Endothelial cell of umbilical vein (primary cell): ENCODE measurements around the gene ABR. TPM values are rescaled to one million over a fixed set of nuclear protein-coding genes. Genes with fewer than 3 reads are reported as not detected.

Source experiments
- BruUV-seq: library from RNA; stranded (reverse); fragments of 400-500 nt; replicated peaks from 2 replicates; lab custom pipeline; 2021; lab: Mats Ljungman, UMichigan
- CTCF ChIA-PET: fragments of 300-600, 350-600 bp; sonication (Branson Sonifier 250); formaldehyde crosslinking; loops from one replicate; lab custom pipeline; 2021; ENCODE audit warnings: antibody characterized with exemption, inconsistent platforms; lab: Charles Lee
- POLR2A ChIA-PET: fragments of 300-600, 350-600 bp; sonication (Branson Sonifier 250); formaldehyde crosslinking; loops from one replicate; lab custom pipeline; 2021; ENCODE audit warnings: antibody characterized with exemption, inconsistent platforms; lab: Charles Lee
- DNase-seq: peaks from one replicate; pipeline ENCODE4 v3.0.0-alpha.2; 2011; ENCODE audit warnings: low read depth, low spot score
- FAIRE-seq: peaks from 2 replicates; lab custom pipeline; 2011; peaks lifted over from hg19 to GRCh38; lab: Jason Lieb, UNC
- H2AFZ ChIP-seq: 2 replicates; pipeline ENCODE4 v1.6.0; 2012; ENCODE audit warnings: low read depth, low read length, control low read depth, inconsistent platforms
- H3K27ac ChIP-seq: 2 replicates; pipeline ENCODE4 v1.5.1; 2011; ENCODE audit warnings: low read depth, mild to moderate bottlenecking, control low read depth, low read length, moderate library complexity; ENCODE audit not compliant: insufficient read depth
- H3K27me3 ChIP-seq, 2 experiments: 2 replicates each; pipeline versions ENCODE4 v1.6.0 to v1.6.1; 2011; ENCODE audit warnings: low read length in 2 of 2, mixed read lengths in 1 of 2; ENCODE audit not compliant: control insufficient read depth in 2 of 2, insufficient read depth in 2 of 2
- H3K36me3 ChIP-seq, 2 experiments: 2 replicates in 1 of 2; 3 replicates in 1 of 2; pipeline ENCODE4 v1.5.1; 2011; ENCODE audit warnings: low read length in 2 of 2, mild to moderate bottlenecking in 1 of 2, moderate library complexity in 1 of 2; ENCODE audit not compliant: control insufficient read depth in 2 of 2, insufficient read depth in 2 of 2; ENCODE audit errors: extremely low read depth in 1 of 2
- H3K4me1 ChIP-seq: 3 replicates; pipeline ENCODE4 v1.5.1; 2011; ENCODE audit warnings: mild to moderate bottlenecking, low read length; ENCODE audit not compliant: control insufficient read depth, insufficient read depth; ENCODE audit errors: extremely low read depth
- H3K4me2 ChIP-seq: 2 replicates; pipeline ENCODE4 v1.6.1; 2011; ENCODE audit warnings: low read length, control low read depth, mixed read lengths; ENCODE audit not compliant: insufficient read depth
- H3K4me3 ChIP-seq, 3 experiments: fragments of 200-600 bp in 1 of 3; sonication (generic), shearing (Covaris generic) in 1 of 3; replicated peaks in 1 of 3; 2 replicates each; pipeline ENCODE4 v1.5.1; 2011 to 2016; ENCODE audit warnings: control low read depth in 3 of 3, low read length in 3 of 3, mild to moderate bottlenecking in 2 of 3, inconsistent platforms in 1 of 3, low read depth in 1 of 3, moderate library complexity in 1 of 3; ENCODE audit not compliant: insufficient read depth in 1 of 3
- H3K79me2 ChIP-seq: 2 replicates; pipeline ENCODE4 v1.6.0; 2012; ENCODE audit warnings: low read length, inconsistent platforms; ENCODE audit not compliant: control insufficient read depth, insufficient read depth
- H3K9ac ChIP-seq: replicated peaks from 2 replicates; pipeline ENCODE3; 2011; ENCODE audit warnings: low read length, control low read depth; ENCODE audit not compliant: insufficient read depth; ENCODE audit errors: extremely low read depth
- H3K9me1 ChIP-seq: replicated peaks from 3 replicates; pipeline ENCODE4 v1.6.0; 2011; ENCODE audit warnings: mild to moderate bottlenecking, low read length; ENCODE audit not compliant: control insufficient read depth, insufficient read depth; ENCODE audit errors: extremely low read depth
- H3K9me3 ChIP-seq: replicated peaks from 2 replicates; pipeline ENCODE4 v1.5.1; 2012; ENCODE audit warnings: low read length, inconsistent platforms; ENCODE audit not compliant: control insufficient read depth, insufficient read depth
- H4K20me1 ChIP-seq: replicated peaks from 2 replicates; pipeline ENCODE3; 2011; ENCODE audit warnings: mild to moderate bottlenecking, low read length; ENCODE audit not compliant: control insufficient read depth, insufficient read depth; ENCODE audit errors: extremely low read depth
- CTCF ChIP-seq, 2 donors: IDR thresholded peaks; 1 replicate in 1 of 2; 2 replicates in 1 of 2; pipeline ENCODE4 v1.5.1; 2011; ENCODE audit warnings: low read length in 2 of 2, mild to moderate bottlenecking in 2 of 2, moderate library complexity in 2 of 2, control low read depth in 1 of 2, inconsistent platforms in 1 of 2, low read depth in 1 of 2; ENCODE audit not compliant: insufficient read depth in 1 of 2; ENCODE audit errors: extremely low read depth in 1 of 2
- EZH2 ChIP-seq: IDR thresholded peaks from 2 replicates; pipeline ENCODE4 v1.6.1; 2012; ENCODE audit warnings: borderline replicate concordance, low read depth, mild to moderate bottlenecking, moderate library complexity, low read length, inconsistent platforms; ENCODE audit not compliant: severe bottlenecking
- FOS ChIP-seq: IDR thresholded peaks from 2 replicates; pipeline ENCODE4 v1.6.1; 2011; ENCODE audit warnings: mild to moderate bottlenecking, low read length, moderate library complexity, borderline replicate concordance; ENCODE audit not compliant: insufficient read depth
- GATA2 ChIP-seq: IDR thresholded peaks from 2 replicates; pipeline ENCODE4 v1.7.0; 2011; ENCODE audit warnings: low read depth, mild to moderate bottlenecking, moderate library complexity, mixed read lengths, low read length; ENCODE audit not compliant: insufficient read length, insufficient read depth
- JUN ChIP-seq: IDR thresholded peaks from 2 replicates; pipeline ENCODE4 v1.6.1; 2011; ENCODE audit warnings: borderline replicate concordance, low read depth; ENCODE audit not compliant: insufficient read length, insufficient read depth
- MYC ChIP-seq: IDR thresholded peaks from one replicate; pipeline ENCODE4 v1.6.1; 2011; ENCODE audit warnings: mild to moderate bottlenecking, low read depth, low read length
- POLR2A ChIP-seq: IDR thresholded peaks from 2 replicates; pipeline ENCODE4 v1.6.1; 2012; ENCODE audit warnings: low read depth, mild to moderate bottlenecking, control low read depth, low read length
- POLR2AphosphoS5 ChIP-seq: IDR thresholded peaks from 2 replicates; pipeline ENCODE4 v1.6.1; 2012; ENCODE audit warnings: low read depth, mild to moderate bottlenecking, control low read depth, low read length, moderate library complexity; ENCODE audit not compliant: insufficient read depth
- dilution Hi-C: fragments of 300-500 bp; cut with MboI; formaldehyde crosslinking; loops from one replicate; pipeline ENCODE4 v1.15.0; 2019; ENCODE audit warnings: low sequenced_read_pairs; ENCODE audit not compliant: extremely low pct_ligation_motif_present
- intact Hi-C: fragments of 100-400 bp; cut with micrococcal nuclease; formaldehyde crosslinking; loops from one replicate; pipeline ENCODE4 v1.10.0; 2022
- polyA plus RNA-seq, 4 experiments: library from polyadenylated mRNA; depleted of rRNA in 3 of 4; stranded (reverse) in 3 of 4; unstranded in 1 of 4; fragments of >200 nt; gene quantifications; 2 replicates each; pipeline versions ENCODE4 v1.2.1 to v1.2.3, GENCODE V29; 2011 to 2012; ENCODE audit warnings: missing spikeins in 1 of 4
- total RNA-seq: library from RNA; stranded (reverse); gene quantifications from 2 replicates; pipeline ENCODE4 v1.2.3, GENCODE V29; 2021
- TF ChIP-seq, protein P1 (sequence below): IDR thresholded peaks from 2 replicates; pipeline ENCODE4 v1.6.1; 2011; ENCODE audit not compliant: insufficient read depth, insufficient read length

Gene ABR
- total and polyA plus RNA-seq, 2 donors (not counting 3 experiments of a cell fraction or from before 2014, with no cell fraction given), result 83.5 to 96.8 TPM

DNA sequence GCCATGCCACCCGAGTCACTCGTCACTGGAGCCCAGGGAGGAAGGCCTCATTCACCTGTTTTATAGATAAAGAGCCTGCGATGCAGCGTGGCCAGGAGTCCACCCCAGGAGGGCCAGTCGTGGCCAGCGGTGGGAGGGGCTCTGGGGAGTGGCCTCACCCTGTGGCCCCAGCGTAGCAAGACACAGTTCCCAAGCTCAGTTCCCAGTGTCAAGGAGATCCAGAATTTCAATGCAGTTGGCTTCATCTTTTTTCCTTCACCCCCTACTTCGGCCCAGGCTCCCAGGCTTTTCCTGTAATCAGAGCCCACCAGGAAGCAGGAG is 84.0 kb downstream of the ABR start:
- ChIA-PET CTCF (interaction anchor here (0.6 to 3.6 kb wide), 6 partner anchors 12 to 92 kb away, joined by 3 to 15 read pairs (median 5); no protein-coding TSS in a partner anchor), POLR2A (no interaction called here)
- Histone ChIP-seq H4K20me1 (no peaks in the 10 kb centered on the region), H3K4me3 (no peak overlapping the region), H3K79me2 (peaks cover 2% of the 10 kb centered on the region), H3K4me2 (no peak overlapping the region), H3K4me1 (no peaks in the 10 kb centered on the region), H2AFZ (no peak overlapping the region), H3K9me3 (no peaks in the 10 kb centered on the region), H3K27me3 (no peaks in the 10 kb centered on the region), H3K36me3 (peaks cover 0 to 33% of the 10 kb centered on the region in 2 experiments), H3K9me1 (no peaks in the 10 kb centered on the region), H3K9ac (no peak overlapping the region), H3K27ac (no peak overlapping the region)
- FAIRE-seq (no peak), DNase-seq (no peak)
- intact Hi-C loops, result no loop called here
- BruUV-seq, result no TSS peak
- dilution Hi-C loops, result no loop called here
- TF ChIP-seq JUN (no peak), POLR2AphosphoS5 (no peak)

DNA sequence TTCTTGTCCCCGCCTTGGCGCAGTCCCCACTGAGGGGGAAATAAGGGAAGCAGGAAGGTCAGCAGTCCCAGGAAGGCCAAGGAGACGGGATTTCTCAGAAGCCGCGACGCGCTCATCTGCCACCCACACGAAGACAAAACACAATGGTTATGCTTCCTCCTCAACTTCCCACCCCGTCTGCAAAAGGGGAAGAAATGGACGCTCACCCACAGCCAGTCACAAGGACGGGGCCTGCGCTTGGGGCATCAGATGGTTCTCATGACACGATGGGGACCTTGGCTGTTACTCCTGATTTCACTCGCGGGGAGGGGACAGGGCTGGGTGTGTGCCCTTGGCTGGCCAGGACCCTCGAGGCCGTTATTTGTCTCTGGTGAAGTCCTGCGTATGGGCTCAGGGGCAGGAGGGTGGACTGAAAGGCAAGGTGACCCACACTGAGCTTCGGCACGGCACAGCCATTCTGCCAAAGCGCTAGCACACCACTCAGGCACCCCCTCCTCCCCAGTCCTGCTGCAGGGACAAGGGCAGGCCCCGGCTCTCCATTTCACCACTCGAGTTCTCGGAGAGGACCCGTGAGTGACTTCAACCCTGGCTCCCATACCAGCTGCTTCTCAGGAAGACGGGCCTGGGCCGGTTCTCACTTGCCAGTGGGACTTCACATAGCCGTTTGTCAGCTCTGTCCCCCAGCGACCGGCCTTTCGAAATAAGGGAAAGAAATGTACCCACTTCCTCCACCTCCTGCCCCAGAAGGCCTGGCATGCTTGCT is 84.5 kb downstream of the ABR start:
- Histone ChIP-seq H2AFZ (no peak overlapping the region), H3K27ac (no peak overlapping the region), H3K4me1 (no peaks in the 10 kb centered on the region), H3K27me3 (no peaks in the 10 kb centered on the region), H3K9ac (no peak overlapping the region), H3K4me2 (no peak overlapping the region), H4K20me1 (no peaks in the 10 kb centered on the region), H3K9me1 (no peaks in the 10 kb centered on the region), H3K4me3 (no peak overlapping the region), H3K36me3 (peaks cover 0 to 32% of the 10 kb centered on the region in 2 experiments), H3K79me2 (peaks cover 2% of the 10 kb centered on the region), H3K9me3 (no peaks in the 10 kb centered on the region)
- FAIRE-seq (no peak), DNase-seq (no peak)
- intact Hi-C loops (no loop called here), dilution Hi-C loops (no loop called here)
- CTCF ChIA-PET, result interaction anchor here (1.0 to 3.6 kb wide), 3 partner anchors 12 to 37 kb away, joined by 3 to 15 read pairs (median 8); no protein-coding TSS in a partner anchor
- no peak for TF ChIP-seq MYC
- TF ChIP-seq CTCF (IDR thresholded peaks at IDR 0.05; ENCODE audit: extremely low read depth in 1 of 2, insufficient read depth in 1 of 2, low read depth in 1 of 2, low read length in 2 of 2), result no peak
- TF ChIP-seq, protein P1, sequence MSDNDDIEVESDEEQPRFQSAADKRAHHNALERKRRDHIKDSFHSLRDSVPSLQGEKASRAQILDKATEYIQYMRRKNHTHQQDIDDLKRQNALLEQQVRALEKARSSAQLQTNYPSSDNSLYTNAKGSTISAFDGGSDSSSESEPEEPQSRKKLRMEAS, result no peak
- TF ChIP-seq POLR2A, result no peak
- TF ChIP-seq JUN, result no peak
- TF ChIP-seq POLR2AphosphoS5, result no peak
- TF ChIP-seq FOS, result no peak
- no peak for TF ChIP-seq GATA2
- no peak for TF ChIP-seq EZH2
- POLR2A ChIA-PET, result no interaction called here
- BruUV-seq, result no TSS peak
